HEK293T (cell line): ENCODE data around the gene KIF26B.

Source experiments
- FOXA1 ChIP-seq: fragments of 450-650 bp; IDR thresholded peaks from 2 replicates; pipeline ENCODE4 v1.6.1; 2016; ENCODE audit warnings: mild to moderate bottlenecking
- SP1 ChIP-seq: fragments of 450-650 bp; IDR thresholded peaks from 2 replicates; pipeline ENCODE4 v1.6.1; 2017

DNA sequence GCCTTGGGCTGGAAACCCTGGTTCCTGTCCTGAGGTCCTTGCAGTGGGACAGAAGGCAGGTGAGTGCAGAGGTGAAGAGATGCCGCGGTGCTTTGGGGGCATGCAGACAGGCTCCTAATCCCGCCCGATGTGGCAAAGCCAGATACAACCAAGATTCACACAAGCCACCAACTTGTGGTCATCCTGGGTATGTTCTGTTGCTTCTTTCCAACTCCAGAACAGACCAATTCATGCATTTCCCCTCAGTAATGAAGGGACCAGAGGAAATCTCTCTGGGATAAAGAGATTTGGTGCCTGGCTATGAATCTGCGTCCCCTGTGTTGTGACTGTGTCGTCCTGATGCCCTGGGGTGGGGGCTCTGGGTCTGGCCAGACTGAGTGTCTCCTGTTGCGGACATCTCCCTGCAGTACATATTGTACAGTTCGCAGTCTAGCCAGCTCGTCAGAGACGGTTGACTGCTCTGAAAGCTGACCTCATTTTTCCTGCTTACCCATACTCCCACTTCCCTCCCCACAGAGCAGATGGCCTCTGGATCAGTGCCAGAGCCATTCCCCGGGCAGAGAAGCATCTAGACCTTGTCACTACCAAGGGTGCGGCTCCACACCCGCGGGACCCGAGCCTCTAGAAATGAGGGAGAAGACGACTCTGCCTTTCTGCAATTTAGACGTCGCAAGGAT, 216.3 kb downstream of the KIF26B start:
- no peak for TF ChIP-seq SP1
- no peak for TF ChIP-seq FOXA1
